ENCODE data around the gene FLT1. TPM values are rescaled to one million over a fixed set of nuclear protein-coding genes. Genes with fewer than 3 reads are reported as not detected.

FLT1 gene
- total RNA-seq, 1 donor from 2014 or later = not detected

GRCh38 chr13:28496188-28496564 lies 1.2 kb upstream of the FLT1 start:
- DNase-seq (ENCODE audit: low read depth) (no peak), FAIRE-seq (no peak)
- no peak for TF ChIP-seq CTCF (IDR thresholded peaks at IDR 0.05; ENCODE audit: insufficient read depth, low read length, severe bottlenecking)
- Histone ChIP-seq H3K36me3 (ENCODE audit: control insufficient read depth, insufficient read depth, low read length) (no peaks in the 10 kb centered on the region), H3K27me3 (ENCODE audit: control insufficient read depth, insufficient read depth, low read length) (peaks cover 37% of the 10 kb centered on the region), H3K4me3 (ENCODE audit: low read depth, low read length) (no peak overlapping the region)

- Histone ChIP-seq H3K27me3 (ENCODE audit: control insufficient read depth, insufficient read depth, low read length) (peaks cover 39% of the 10 kb centered on the region), H3K4me3 (ENCODE audit: low read depth, low read length) (no peak overlapping the region), H3K36me3 (ENCODE audit: control insufficient read depth, insufficient read depth, low read length) (no peaks in the 10 kb centered on the region)
- FAIRE-seq = no peak
- DNase-seq (ENCODE audit: low read depth) = no peak
- no peak for TF ChIP-seq CTCF (IDR thresholded peaks at IDR 0.05; ENCODE audit: insufficient read depth, low read length, severe bottlenecking)
Measured at GRCh38 chr13:28495538-28496187, 735 bp upstream of the FLT1 start.

GRCh38 chr13:28494504-28494777 lies 487 bp downstream of the FLT1 start:
- H3K27me3 ChIP-seq (ENCODE audit: control insufficient read depth, insufficient read depth, low read length) = peaks cover 42% of the 10 kb centered on the region
- no peaks in the 10 kb centered on the region for H3K36me3 ChIP-seq (ENCODE audit: control insufficient read depth, insufficient read depth, low read length)
- H3K4me3 ChIP-seq (ENCODE audit: low read depth, low read length) = peak overlapping the region; percentile 6
- no peak for TF ChIP-seq CTCF (IDR thresholded peaks at IDR 0.05; ENCODE audit: insufficient read depth, low read length, severe bottlenecking)
- FAIRE-seq (no peak), DNase-seq (ENCODE audit: low read depth) (no peak)

- peaks cover 42% of the 10 kb centered on the region for H3K27me3 ChIP-seq (ENCODE audit: control insufficient read depth, insufficient read depth, low read length)
- FAIRE-seq = no peak
- no peak overlapping the region for H3K4me3 ChIP-seq (ENCODE audit: low read depth, low read length)
- DNase-seq (ENCODE audit: low read depth) = no peak
- no peak for TF ChIP-seq CTCF (IDR thresholded peaks at IDR 0.05; ENCODE audit: insufficient read depth, low read length, severe bottlenecking)
- no peaks in the 10 kb centered on the region for H3K36me3 ChIP-seq (ENCODE audit: control insufficient read depth, insufficient read depth, low read length)
Measured at GRCh38 chr13:28493740-28494503, 1.0 kb downstream of the FLT1 start.

GRCh38 chr13:28492569-28493367 lies 2.2 kb downstream of the FLT1 start:
- no peak overlapping the region for H3K4me3 ChIP-seq (ENCODE audit: low read depth, low read length)
- no peak for FAIRE-seq
- TF ChIP-seq CTCF (IDR thresholded peaks at IDR 0.05; ENCODE audit: insufficient read depth, low read length, severe bottlenecking) = no peak
- DNase-seq (ENCODE audit: low read depth) = no peak
- peaks cover 40% of the 10 kb centered on the region for H3K27me3 ChIP-seq (ENCODE audit: control insufficient read depth, insufficient read depth, low read length)
- no peaks in the 10 kb centered on the region for H3K36me3 ChIP-seq (ENCODE audit: control insufficient read depth, insufficient read depth, low read length)

Data from bronchial epithelial cell (primary cell).